Cortex of kidney (tissue), 1 donor: ENCODE measurements around the gene NCBP1.

Experiments used
- DNase-seq: peaks from one replicate; lab custom pipeline; 2025; lab: John Stamatoyannopoulos, UW

Gene NCBP1

GRCh38 chr9:97627624-97628023 is 6.0 kb upstream of the NCBP1 start:
- no peak for DNase-seq

- no peak for DNase-seq
Observed at GRCh38 chr9:97628668-97629067, 5.0 kb upstream of the NCBP1 start.

- no peak for DNase-seq
Observed at GRCh38 chr9:97629156-97629555, 4.5 kb upstream of the NCBP1 start.

- DNase-seq = no peak
Observed at GRCh38 chr9:97630591-97630990, 3.0 kb upstream of the NCBP1 start.

- no peak for DNase-seq
Observed at GRCh38 chr9:97632248-97632984, 1.2 kb upstream of the NCBP1 start.

- no peak for DNase-seq
Observed at GRCh38 chr9:97633859-97634490, 354 bp downstream of the NCBP1 start.

GRCh38 chr9:97635026-97635425 is 1.4 kb downstream of the NCBP1 start:
- DNase-seq = no peak

- DNase-seq = no peak
Observed at GRCh38 chr9:97636903-97637302, 3.3 kb downstream of the NCBP1 start.

GRCh38 chr9:97638666-97639065 is 5.0 kb downstream of the NCBP1 start:
- DNase-seq = no peak

- DNase-seq = no peak
Observed at GRCh38 chr9:97640325-97640724, 6.7 kb downstream of the NCBP1 start.

- no peak for DNase-seq
Observed at GRCh38 chr9:97645720-97646119, 12.1 kb downstream of the NCBP1 start.

GRCh38 chr9:97647996-97648395 is 14.4 kb downstream of the NCBP1 start:
- no peak for DNase-seq

- DNase-seq = no peak
Observed at GRCh38 chr9:97651646-97652045, 18.0 kb downstream of the NCBP1 start.

GRCh38 chr9:97658707-97659106 is 25.1 kb downstream of the NCBP1 start:
- no peak for DNase-seq

GRCh38 chr9:97659771-97660170 is 26.1 kb downstream of the NCBP1 start:
- DNase-seq = no peak

- no peak for DNase-seq
Observed at GRCh38 chr9:97660340-97660739, 26.7 kb downstream of the NCBP1 start.

- DNase-seq = no peak
Observed at GRCh38 chr9:97660847-97661246, 27.2 kb downstream of the NCBP1 start.

GRCh38 chr9:97665742-97666141 is 32.1 kb downstream of the NCBP1 start:
- DNase-seq = no peak

GRCh38 chr9:97666907-97667686 is 33.5 kb downstream of the NCBP1 start:
- no peak for DNase-seq

GRCh38 chr9:97668485-97668884 is 34.9 kb downstream of the NCBP1 start:
- DNase-seq = no peak

GRCh38 chr9:97670586-97670985 is 37.0 kb downstream of the NCBP1 start:
- DNase-seq = no peak

- no peak for DNase-seq
Observed at GRCh38 chr9:97672403-97672802, 38.8 kb downstream of the NCBP1 start.

- no peak for DNase-seq
Observed at GRCh38 chr9:97673922-97674321, 40.3 kb downstream of the NCBP1 start.
